DND-41 (cell line): ENCODE results near the gene LGR4.

Experiments used
- CTCF ChIP-seq: IDR thresholded peaks from 2 replicates; pipeline ENCODE4 v1.5.1; 2012; ENCODE audit warnings: borderline replicate concordance, low read length, moderate library complexity, mild to moderate bottlenecking; ENCODE audit not compliant: poor library complexity, severe bottlenecking; ENCODE audit errors: extremely low read depth
- EZH2 ChIP-seq: IDR thresholded peaks from 3 replicates; pipeline ENCODE4 v1.6.1; 2012; ENCODE audit warnings: borderline replicate concordance, low read depth, mild to moderate bottlenecking, moderate library complexity, low read length, inconsistent platforms; ENCODE audit not compliant: severe bottlenecking

DNA sequence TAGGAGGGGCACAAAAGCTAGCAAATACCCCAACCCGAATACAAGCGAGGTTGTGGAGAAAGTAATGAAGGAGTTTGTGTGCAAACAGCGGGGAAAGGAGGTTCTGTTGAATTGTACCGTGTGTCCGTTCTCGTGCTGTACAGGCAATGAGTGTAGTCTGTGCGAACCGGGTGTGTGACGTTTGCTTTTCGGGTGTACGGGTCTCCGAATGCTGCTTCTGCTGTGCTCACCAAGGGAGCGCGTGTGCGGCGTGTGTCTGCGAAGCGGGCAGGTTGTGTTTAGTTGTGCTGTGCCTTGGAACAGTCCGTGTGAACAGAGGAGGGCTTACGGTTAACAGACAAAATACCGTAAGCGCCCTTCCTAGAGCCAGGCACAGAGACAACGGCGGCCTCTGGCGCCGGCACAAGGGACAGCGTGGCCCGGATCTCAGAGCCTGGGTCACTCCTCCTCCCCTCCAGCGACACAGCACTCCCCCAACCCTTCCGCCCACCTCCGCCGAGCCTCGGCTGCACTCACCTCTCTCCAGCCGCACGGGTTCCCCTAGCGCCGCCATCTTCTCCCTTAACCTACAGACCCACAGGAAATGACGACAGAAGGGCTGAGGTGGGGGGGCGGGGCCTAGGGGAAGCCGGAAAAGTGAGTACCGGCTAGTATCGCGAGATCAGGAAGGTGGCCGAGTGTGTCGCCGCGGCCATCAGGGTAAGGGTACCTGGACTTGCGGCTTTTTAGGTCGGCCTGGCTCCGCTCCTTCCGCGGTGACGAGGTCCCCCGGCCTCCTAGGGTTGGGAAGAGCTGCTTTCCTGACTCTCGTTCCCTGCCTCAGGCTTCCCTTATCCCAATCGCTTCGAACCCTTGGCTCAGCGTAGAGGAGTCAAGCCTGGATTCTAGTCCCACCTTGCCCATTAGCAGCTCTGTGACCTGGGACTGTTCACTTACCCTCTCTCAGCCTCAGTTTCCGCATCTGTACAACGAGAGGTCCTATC, 33.9 kb upstream of the LGR4 start, which contains the start of gene LIN7C:
- TF ChIP-seq CTCF (peak; percentile 17), EZH2 (no peak)
